Thoracic aorta (tissue), 2 donors: Measurements from ENCODE around the gene POLA1. TPM values are rescaled to one million over a fixed set of nuclear protein-coding genes. Genes with fewer than 3 reads are reported as not detected.
A peak's percentile ranks its signal among the peaks of the same experiment; 100 is the strongest.

Source experiments
- ATAC-seq: fragments of 150-250 bp; one replicate; pipeline ENCODE4 v1.8.0; 2017; ENCODE audit warnings: low read depth; ENCODE audit not compliant: insufficient number of reproducible peaks, low FRiP score
- DNase-seq: peaks from one replicate; pipeline ENCODE4 v3.0.0-alpha.2; 2020; ENCODE audit warnings: low spot score
- H3K27ac ChIP-seq, 2 donors: fragments of 200-600 bp; sonication (generic); 1 replicate in 1 of 2; 2 replicates in 1 of 2; pipeline ENCODE4 v1.5.1; 2016; ENCODE audit warnings: mild to moderate bottlenecking in 2 of 2, moderate library complexity in 2 of 2
- H3K27me3 ChIP-seq: fragments of 200-600 bp; sonication (generic); replicated peaks from 2 replicates; pipeline ENCODE4 v1.6.0; 2016; ENCODE audit warnings: mild to moderate bottlenecking; ENCODE audit not compliant: insufficient read depth
- H3K36me3 ChIP-seq: fragments of 200-600 bp; sonication (generic); one replicate; pipeline ENCODE4 v1.5.1; 2016
- H3K4me1 ChIP-seq, 2 donors: fragments of 200-600 bp; sonication (generic); 1 replicate in 1 of 2; 2 replicates in 1 of 2; pipeline versions ENCODE4 v1.5.1 to v1.6.0; 2016; ENCODE audit warnings: low read depth in 2 of 2, mild to moderate bottlenecking in 1 of 2; ENCODE audit not compliant: control insufficient read depth in 1 of 2
- H3K4me3 ChIP-seq: fragments of 200-600 bp; sonication (generic); 2 replicates; pipeline ENCODE4 v1.5.1; 2016; ENCODE audit warnings: mild to moderate bottlenecking
- H3K9me3 ChIP-seq: fragments of 200-600 bp; sonication (generic); 2 replicates; pipeline ENCODE4 v1.5.1; 2016
- CTCF ChIP-seq: fragments of 200-600 bp; sonication (generic); IDR thresholded peaks from one replicate; pipeline ENCODE4 v1.5.1; 2019; ENCODE audit warnings: antibody characterized with exemption
- total RNA-seq, 2 donors: library from RNA; depleted of rRNA; stranded (reverse); fragments of >200 nt; gene quantifications; one replicate each; pipeline versions ENCODE4 v1.1.0 to v1.2.3, GENCODE V29; 2016

Gene POLA1, protein sequence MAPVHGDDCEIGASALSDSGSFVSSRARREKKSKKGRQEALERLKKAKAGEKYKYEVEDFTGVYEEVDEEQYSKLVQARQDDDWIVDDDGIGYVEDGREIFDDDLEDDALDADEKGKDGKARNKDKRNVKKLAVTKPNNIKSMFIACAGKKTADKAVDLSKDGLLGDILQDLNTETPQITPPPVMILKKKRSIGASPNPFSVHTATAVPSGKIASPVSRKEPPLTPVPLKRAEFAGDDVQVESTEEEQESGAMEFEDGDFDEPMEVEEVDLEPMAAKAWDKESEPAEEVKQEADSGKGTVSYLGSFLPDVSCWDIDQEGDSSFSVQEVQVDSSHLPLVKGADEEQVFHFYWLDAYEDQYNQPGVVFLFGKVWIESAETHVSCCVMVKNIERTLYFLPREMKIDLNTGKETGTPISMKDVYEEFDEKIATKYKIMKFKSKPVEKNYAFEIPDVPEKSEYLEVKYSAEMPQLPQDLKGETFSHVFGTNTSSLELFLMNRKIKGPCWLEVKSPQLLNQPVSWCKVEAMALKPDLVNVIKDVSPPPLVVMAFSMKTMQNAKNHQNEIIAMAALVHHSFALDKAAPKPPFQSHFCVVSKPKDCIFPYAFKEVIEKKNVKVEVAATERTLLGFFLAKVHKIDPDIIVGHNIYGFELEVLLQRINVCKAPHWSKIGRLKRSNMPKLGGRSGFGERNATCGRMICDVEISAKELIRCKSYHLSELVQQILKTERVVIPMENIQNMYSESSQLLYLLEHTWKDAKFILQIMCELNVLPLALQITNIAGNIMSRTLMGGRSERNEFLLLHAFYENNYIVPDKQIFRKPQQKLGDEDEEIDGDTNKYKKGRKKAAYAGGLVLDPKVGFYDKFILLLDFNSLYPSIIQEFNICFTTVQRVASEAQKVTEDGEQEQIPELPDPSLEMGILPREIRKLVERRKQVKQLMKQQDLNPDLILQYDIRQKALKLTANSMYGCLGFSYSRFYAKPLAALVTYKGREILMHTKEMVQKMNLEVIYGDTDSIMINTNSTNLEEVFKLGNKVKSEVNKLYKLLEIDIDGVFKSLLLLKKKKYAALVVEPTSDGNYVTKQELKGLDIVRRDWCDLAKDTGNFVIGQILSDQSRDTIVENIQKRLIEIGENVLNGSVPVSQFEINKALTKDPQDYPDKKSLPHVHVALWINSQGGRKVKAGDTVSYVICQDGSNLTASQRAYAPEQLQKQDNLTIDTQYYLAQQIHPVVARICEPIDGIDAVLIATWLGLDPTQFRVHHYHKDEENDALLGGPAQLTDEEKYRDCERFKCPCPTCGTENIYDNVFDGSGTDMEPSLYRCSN (N-terminal part only)
- 10 to 100 TPM; 11.6 to 20.6 TPM for total RNA-seq

DNA sequence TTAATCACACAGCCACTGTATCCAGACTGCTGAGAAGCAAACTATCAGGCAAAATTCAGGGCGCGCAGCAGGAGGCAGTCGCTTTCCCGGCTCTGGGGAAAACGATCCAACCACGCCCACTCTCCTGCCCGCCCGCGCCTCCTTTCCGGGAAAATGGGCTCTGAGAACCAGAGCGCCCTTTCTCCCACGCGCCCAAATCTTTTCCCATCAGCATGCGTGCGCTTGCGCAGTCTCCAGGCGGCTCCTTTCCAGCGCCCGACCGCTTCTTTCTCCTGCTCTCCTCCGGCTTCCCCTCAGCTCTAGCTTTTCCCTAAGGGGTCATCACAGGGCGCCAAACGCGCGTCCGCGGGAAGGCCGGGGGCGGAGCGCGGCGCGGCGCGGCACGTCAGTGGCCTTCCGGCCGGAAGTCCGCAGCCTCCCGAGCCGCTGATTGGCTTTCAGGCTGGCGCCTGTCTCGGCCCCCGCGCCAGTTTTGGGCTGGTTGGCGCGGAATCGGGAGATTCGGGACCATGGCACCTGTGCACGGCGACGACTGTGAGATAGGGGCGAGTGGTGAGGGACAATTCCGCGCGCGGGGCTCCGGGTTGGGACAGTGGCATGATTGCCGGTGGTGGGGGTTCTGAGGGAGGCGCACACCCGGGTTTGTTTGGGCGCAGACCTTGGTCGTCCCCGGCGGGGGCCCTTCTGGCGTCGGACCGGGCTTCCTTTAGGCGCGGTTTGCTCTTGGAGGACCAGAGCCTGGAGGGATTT lies at the start of gene POLA1:
POLA1 (plus strand) TSS at position 466 of the 750 bp plus-strand sequence; CDS start at position 510, 44 bp downstream.
- DNase-seq (peak; percentile 66), ATAC-seq (peak; percentile 96)
- peak within 1 kb of the TSS; percentile 69 to 75 for H3K27ac ChIP-seq
- no peaks in the 10 kb centered on the region for H3K4me1 ChIP-seq
- H3K9me3 ChIP-seq: no peaks in the 10 kb centered on the region
- no peaks in the 10 kb centered on the region for H3K36me3 ChIP-seq
- H3K4me3 ChIP-seq: peak within 1 kb of the TSS; percentile 83
- TF ChIP-seq CTCF: no peak
- H3K27me3 ChIP-seq: no peaks in the 10 kb centered on the region

GRCh38 chrX:24646006-24646405 lies 47.7 kb upstream of the POLA1 start:
- no peak for ATAC-seq
- Histone ChIP-seq H3K9me3 (no peaks in the 10 kb centered on the region), H3K36me3 (no peaks in the 10 kb centered on the region), H3K4me3 (peak overlapping the region; percentile 67), H3K27ac (no peak overlapping the region), H3K27me3 (no peaks in the 10 kb centered on the region), H3K4me1 (no peaks in the 10 kb centered on the region)
- no peak for TF ChIP-seq CTCF
- no peak for DNase-seq

DNA sequence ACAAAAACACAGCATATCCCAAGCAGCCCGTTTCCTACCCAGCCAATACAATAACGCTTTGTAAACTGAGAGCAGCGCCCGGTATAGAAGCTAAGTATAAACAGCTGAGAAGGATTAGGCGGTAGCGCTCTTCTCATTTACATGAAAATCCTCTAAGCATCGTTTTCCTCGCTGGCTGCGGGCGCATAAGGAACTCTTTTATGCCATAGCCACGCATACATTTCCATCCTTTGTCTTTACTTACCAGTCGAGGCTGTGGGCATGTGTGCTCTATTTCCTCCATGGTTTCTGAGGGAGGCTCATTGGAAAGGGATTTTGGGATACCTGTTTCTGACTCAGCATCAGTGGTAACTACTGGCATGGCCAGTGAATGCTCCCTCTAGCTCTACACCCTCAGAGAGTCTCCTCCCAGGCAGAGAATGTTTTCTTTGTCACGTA lies 47.0 kb upstream of the POLA1 start:
- Histone ChIP-seq H3K36me3 (no peaks in the 10 kb centered on the region), H3K27me3 (no peaks in the 10 kb centered on the region), H3K4me1 (no peaks in the 10 kb centered on the region), H3K4me3 (peak overlapping the region; percentile 67), H3K9me3 (no peaks in the 10 kb centered on the region), H3K27ac (no peak overlapping the region)
- ATAC-seq (no peak), DNase-seq (no peak)
- no peak for TF ChIP-seq CTCF

GRCh38 chrX:24647257-24648058 lies 46.3 kb upstream of the POLA1 start, which contains the start of gene PCYT1B:
TSS of gene PCYT1B (minus strand) at chrX:24647347. CDS start at chrX:24647105, 242 bp downstream.
- Histone ChIP-seq H3K9me3 (no peaks in the 10 kb centered on the region), H3K27ac (no peak within 1 kb of the TSS), H3K4me3 (peak within 1 kb of the TSS; percentile 67), H3K4me1 (no peaks in the 10 kb centered on the region), H3K36me3 (no peaks in the 10 kb centered on the region), H3K27me3 (no peaks in the 10 kb centered on the region)
- peak; percentile 9 for DNase-seq
- no peak for ATAC-seq
- no peak for TF ChIP-seq CTCF
